Thyroid gland (tissue), 4 donors: Measurements from ENCODE around the gene AMIGO1. TPM values are rescaled to one million over a fixed set of nuclear protein-coding genes. Genes with fewer than 3 reads are reported as not detected.

ENCODE experiments used
- DNase-seq, 2 donors: peaks; one replicate each; pipeline ENCODE4 v3.0.0-alpha.2; 2019
- H3K27ac ChIP-seq, 3 donors: fragments of 200-600 bp; sonication (generic); 1 replicate in 2 of 3; 2 replicates in 1 of 3; pipeline ENCODE4 v1.5.1; 2016 to 2019; ENCODE audit warnings: mild to moderate bottlenecking in 1 of 3, moderate library complexity in 1 of 3
- H3K27me3 ChIP-seq: fragments of 200-600 bp; sonication (generic); one replicate; pipeline ENCODE4 v1.5.1; 2019
- H3K36me3 ChIP-seq, 2 donors: fragments of 200-600 bp; sonication (generic); one replicate each; pipeline ENCODE4 v1.5.1; 2016 to 2019
- H3K4me1 ChIP-seq, 2 donors: fragments of 200-600 bp; sonication (generic); one replicate each; pipeline ENCODE4 v1.5.1; 2017 to 2019
- H3K4me3 ChIP-seq, 3 donors: fragments of 200-600 bp; sonication (generic); replicated peaks in 1 of 3; 1 replicate in 2 of 3; 2 replicates in 1 of 3; pipeline ENCODE4 v1.5.1; 2016; ENCODE audit warnings: mild to moderate bottlenecking in 1 of 3
- H3K9me3 ChIP-seq: fragments of 200-600 bp; sonication (generic); one replicate; pipeline ENCODE4 v1.5.1; 2017
- CTCF ChIP-seq, 6 experiments: fragments of 200-600 bp in 3 of 6; fragments of 450-650 bp in 3 of 6; sonication (generic) in 3 of 6; IDR thresholded peaks; one replicate each; pipeline ENCODE4 v1.5.1; 2016 to 2019; ENCODE audit warnings: antibody characterized with exemption in 6 of 6, mild to moderate bottlenecking in 2 of 6, inconsistent platforms in 1 of 6, moderate library complexity in 1 of 6
- POLR2A ChIP-seq, 2 donors: fragments of 450-650 bp; IDR thresholded peaks; one replicate each; pipeline ENCODE4 v1.6.1; 2017; ENCODE audit warnings: antibody characterized with exemption in 2 of 2, mild to moderate bottlenecking in 2 of 2, moderate library complexity in 1 of 2
- WGBS, 2 donors: methylation state at CpG; one replicate each; pipeline ENCODE4 v1.1.5; 2017; 5-methylcytosine and 5-hydroxymethylcytosine counted together
- intact Hi-C: fragments of 100-400 bp; cut with DNase I; formaldehyde crosslinking; loops from one replicate; pipeline ENCODE4 v1.15.1; 2023
- total RNA-seq, 4 donors: library from RNA; depleted of rRNA; stranded (reverse); fragments of >200 nt; gene quantifications; one replicate each; pipeline ENCODE4 v1.2.3, GENCODE V29; 2016

AMIGO1 gene
- total RNA-seq, 4 donors from 2014 or later: 13.5 to 14.0 (median 13.8) TPM

DNA sequence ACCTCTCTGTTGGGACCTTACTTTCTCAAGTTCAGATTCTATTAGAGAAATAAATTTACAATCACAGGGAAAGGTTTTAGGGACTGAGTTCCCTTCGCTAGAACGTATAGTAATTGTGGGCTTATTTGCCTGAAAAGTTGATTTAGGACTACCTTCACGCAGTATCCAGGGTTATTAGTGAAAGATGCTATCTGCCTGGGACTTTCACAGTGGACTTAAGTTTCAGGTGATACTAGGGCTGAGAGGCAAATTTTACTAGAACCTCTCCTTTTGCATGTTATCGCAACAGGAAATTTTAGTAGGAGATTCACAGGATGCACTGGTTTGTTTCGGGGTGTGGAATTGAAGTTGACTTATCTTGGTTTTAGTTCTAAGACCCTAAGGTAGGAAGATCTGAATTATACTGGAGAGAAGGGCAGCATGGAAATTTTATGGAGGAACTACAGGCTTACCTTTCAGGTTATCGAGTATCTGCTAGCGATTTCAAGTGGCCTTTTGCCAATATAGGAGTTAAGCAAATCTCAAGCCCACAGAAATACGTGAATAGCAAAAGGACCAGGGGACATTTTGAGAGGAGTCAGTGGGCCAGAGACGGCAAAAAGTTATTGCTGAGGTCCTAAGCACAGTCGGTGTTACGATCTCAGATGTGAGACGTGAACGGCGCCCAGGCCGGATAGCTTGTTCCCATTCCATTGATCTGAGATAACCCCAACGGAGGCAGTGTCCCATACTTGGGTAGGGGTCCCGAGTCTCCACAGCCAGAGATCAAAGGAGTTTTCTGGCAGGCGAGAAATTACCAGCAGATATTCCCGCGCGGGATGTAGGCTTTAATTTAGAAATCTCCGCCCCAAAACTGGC lies 38.2 kb upstream of the AMIGO1 start:
- Histone ChIP-seq H3K4me1 (peaks cover 28 to 29% of the 10 kb centered on the region in 2 donors), H3K4me3 (peak overlapping the region; percentile 67 to 98 (median 89)), H3K27ac (peak overlapping the region; percentile 67 to 92 (median 92)), H3K9me3 (no peaks in the 10 kb centered on the region), H3K27me3 (no peaks in the 10 kb centered on the region), H3K36me3 (no peaks in the 10 kb centered on the region)
- DNase-seq: peak; percentile 35 to 41
- TF ChIP-seq POLR2A (IDR thresholded peaks at IDR 0.05) (no peak), CTCF (IDR thresholded peaks at IDR 0.05) (peak in 1 of 6 experiments; percentile 6)
- WGBS, 2 donors: 11 to 12% methylated on average over 20 to 22 of the region's 22 CpGs
- intact Hi-C loops: loop anchor here (5.0 to 10.0 kb wide), 2 partner anchors 85 to 437 kb away; partner anchors contain the start of gene AHCYL1

DNA sequence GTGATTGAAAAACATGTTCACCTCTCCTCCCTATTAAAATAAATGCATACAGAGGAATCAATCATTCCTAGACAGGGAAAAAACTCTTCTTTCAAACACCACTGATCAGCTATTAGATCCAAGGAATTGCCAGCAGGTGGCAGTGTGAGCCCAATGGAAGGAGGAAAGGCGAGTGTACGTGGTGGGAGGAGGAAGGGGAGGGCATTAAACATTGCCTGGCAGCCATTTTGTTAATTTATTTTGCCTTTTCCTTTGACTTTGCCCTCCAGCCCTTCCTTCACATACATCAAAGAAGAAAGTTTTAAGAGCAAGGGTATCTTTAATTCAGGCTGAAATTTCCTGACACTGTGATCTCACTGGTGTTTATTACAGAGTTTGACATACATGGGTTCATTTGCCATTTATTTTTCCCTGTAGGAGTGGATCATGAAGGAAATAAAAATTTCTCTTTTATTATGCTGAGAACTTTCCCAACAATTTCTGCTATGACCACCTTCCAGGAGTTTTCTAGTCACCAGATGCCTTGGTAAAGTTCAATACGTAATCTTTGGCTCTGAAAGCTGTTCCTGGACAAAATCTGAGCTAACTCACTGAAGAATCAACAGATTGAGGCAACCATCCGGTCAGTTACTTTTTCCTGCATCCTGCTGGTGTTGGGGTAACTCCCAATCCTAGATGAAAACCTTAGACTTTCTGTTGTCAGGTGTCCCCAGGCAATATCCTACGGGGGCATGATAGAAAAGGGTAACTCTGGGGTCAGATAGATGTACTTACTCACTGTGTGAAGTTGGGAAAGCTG lies 37.0 kb upstream of the AMIGO1 start:
- intact Hi-C loops: loop anchor here (5.0 to 10.0 kb wide), 2 partner anchors 86 to 438 kb away; partner anchors contain the start of gene AHCYL1
- 39 to 45% methylated on average over 5 of the region's 5 CpGs for WGBS, 2 donors
- DNase-seq: peak; percentile 88 to 93
- H3K4me1 ChIP-seq: peaks cover 28 to 29% of the 10 kb centered on the region in 2 donors
- peak overlapping the region; percentile 70 to 92 (median 92) for H3K27ac ChIP-seq
- peak overlapping the region in 1 of 3 donors; percentile 89 for H3K4me3 ChIP-seq
- H3K36me3 ChIP-seq: no peaks in the 10 kb centered on the region
- H3K9me3 ChIP-seq: no peaks in the 10 kb centered on the region
- no peaks in the 10 kb centered on the region for H3K27me3 ChIP-seq
- TF ChIP-seq POLR2A (IDR thresholded peaks at IDR 0.05): no peak
- TF ChIP-seq CTCF (IDR thresholded peaks at IDR 0.05): peak; percentile 67 to 96 (median 86)

DNA sequence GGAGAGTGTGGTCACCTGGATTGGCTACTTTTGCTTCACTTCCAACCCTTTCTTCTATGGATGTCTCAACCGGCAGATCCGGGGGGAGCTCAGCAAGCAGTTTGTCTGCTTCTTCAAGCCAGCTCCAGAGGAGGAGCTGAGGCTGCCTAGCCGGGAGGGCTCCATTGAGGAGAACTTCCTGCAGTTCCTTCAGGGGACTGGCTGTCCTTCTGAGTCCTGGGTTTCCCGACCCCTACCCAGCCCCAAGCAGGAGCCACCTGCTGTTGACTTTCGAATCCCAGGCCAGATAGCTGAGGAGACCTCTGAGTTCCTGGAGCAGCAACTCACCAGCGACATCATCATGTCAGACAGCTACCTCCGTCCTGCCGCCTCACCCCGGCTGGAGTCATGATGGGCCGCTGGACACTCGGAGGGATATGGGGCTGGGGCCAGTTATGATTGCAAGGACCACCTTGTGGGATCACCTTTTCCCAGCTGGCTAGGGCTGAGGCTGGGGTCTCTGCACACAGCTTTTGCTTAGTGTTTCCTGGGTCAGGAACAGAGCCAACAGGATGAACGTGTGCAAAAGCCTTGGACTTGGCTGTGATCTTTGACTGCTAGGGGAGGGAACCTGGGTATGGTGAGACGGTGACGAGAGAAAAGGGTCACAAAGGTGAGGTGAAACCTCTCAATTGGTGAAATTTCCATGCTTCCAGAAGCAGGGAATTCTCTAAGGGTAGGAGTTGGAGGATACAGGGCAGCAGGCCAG lies 34.6 kb upstream of the AMIGO1 start:
- no peaks in the 10 kb centered on the region for H3K27me3 ChIP-seq
- no peak for DNase-seq
- intact Hi-C loops: loop anchor here (2.0 to 10.0 kb wide), 2 partner anchors 231 to 441 kb away; partner anchors contain the start of gene AHCYL1
- no peak overlapping the region for H3K27ac ChIP-seq
- H3K4me3 ChIP-seq: no peak overlapping the region
- no peaks in the 10 kb centered on the region for H3K9me3 ChIP-seq
- no peaks in the 10 kb centered on the region for H3K36me3 ChIP-seq
- TF ChIP-seq CTCF (IDR thresholded peaks at IDR 0.05) (no peak), POLR2A (IDR thresholded peaks at IDR 0.05) (no peak)
- 73 to 87% methylated on average over 14 of the region's 14 CpGs for WGBS, 2 donors
- peaks cover 18 to 24% of the 10 kb centered on the region in 2 donors for H3K4me1 ChIP-seq

DNA sequence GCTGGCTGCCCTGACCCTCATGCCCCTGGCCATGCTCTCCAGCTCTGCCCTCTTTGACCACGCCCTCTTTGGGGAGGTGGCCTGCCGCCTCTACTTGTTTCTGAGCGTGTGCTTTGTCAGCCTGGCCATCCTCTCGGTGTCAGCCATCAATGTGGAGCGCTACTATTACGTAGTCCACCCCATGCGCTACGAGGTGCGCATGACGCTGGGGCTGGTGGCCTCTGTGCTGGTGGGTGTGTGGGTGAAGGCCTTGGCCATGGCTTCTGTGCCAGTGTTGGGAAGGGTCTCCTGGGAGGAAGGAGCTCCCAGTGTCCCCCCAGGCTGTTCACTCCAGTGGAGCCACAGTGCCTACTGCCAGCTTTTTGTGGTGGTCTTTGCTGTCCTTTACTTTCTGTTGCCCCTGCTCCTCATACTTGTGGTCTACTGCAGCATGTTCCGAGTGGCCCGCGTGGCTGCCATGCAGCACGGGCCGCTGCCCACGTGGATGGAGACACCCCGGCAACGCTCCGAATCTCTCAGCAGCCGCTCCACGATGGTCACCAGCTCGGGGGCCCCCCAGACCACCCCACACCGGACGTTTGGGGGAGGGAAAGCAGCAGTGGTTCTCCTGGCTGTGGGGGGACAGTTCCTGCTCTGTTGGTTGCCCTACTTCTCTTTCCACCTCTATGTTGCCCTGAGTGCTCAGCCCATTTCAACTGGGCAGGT lies 33.9 kb upstream of the AMIGO1 start:
- TF ChIP-seq CTCF (IDR thresholded peaks at IDR 0.05) (no peak), POLR2A (IDR thresholded peaks at IDR 0.05) (no peak)
- no peaks in the 10 kb centered on the region for H3K36me3 ChIP-seq
- no peak overlapping the region for H3K4me3 ChIP-seq
- H3K9me3 ChIP-seq: no peaks in the 10 kb centered on the region
- DNase-seq: no peak
- no peaks in the 10 kb centered on the region for H3K27me3 ChIP-seq
- WGBS, 2 donors: 93% methylated on average over 24 of the region's 24 CpGs
- H3K27ac ChIP-seq: no peak overlapping the region
- H3K4me1 ChIP-seq: peaks cover 15 to 24% of the 10 kb centered on the region in 2 donors
- intact Hi-C loops: loop anchor here (10.0 kb wide), 1 partner anchor 441 kb away; the partner anchor contains the start of gene AHCYL1
